UCSD-AML1 (cell line): ENCODE data around the gene RCBTB2.
A peak's percentile ranks its signal among the peaks of the same experiment; 100 is the strongest.
"Not testable (repeated sequence)": the region's sequence is repeated elsewhere in the genome, so short reads cannot be mapped to it uniquely, and the experiment has no call there.

Experiments used
- DNase-seq: peaks from one replicate; lab custom pipeline; 2025; ENCODE audit not compliant: unreplicated experiment; lab: John Stamatoyannopoulos, UW

The RCBTB2 gene

GRCh38 chr13:48532506-48533499 is at the start of gene RCBTB2:
TSS of gene RCBTB2 (minus strand) at chr13:48533080. CDS start at chr13:48521939, 11,141 bp downstream.
- DNase-seq: no peak

GRCh38 chr13:48582084-48582483 is 49.2 kb upstream of the RCBTB2 start:
- no peak for DNase-seq

GRCh38 chr13:48580896-48581295 is 48.0 kb upstream of the RCBTB2 start:
- DNase-seq: no peak

- DNase-seq: peak; percentile 35
Measured at GRCh38 chr13:48580185-48580803, 47.4 kb upstream of the RCBTB2 start.

- not testable (repeated sequence) for DNase-seq
Measured at GRCh38 chr13:48579919-48580180, 47.0 kb upstream of the RCBTB2 start.

- DNase-seq: peak; percentile 18
Measured at GRCh38 chr13:48579165-48579918, 46.5 kb upstream of the RCBTB2 start.

GRCh38 chr13:48578516-48579164 is 45.8 kb upstream of the RCBTB2 start:
- no peak for DNase-seq

GRCh38 chr13:48576448-48577010 is 43.6 kb upstream of the RCBTB2 start:
- no peak for DNase-seq

- no peak for DNase-seq
Measured at GRCh38 chr13:48575031-48575430, 42.2 kb upstream of the RCBTB2 start.

- no peak for DNase-seq
Measured at GRCh38 chr13:48574041-48574796, 41.3 kb upstream of the RCBTB2 start.

GRCh38 chr13:48573213-48574007 is 40.5 kb upstream of the RCBTB2 start:
- no peak for DNase-seq

GRCh38 chr13:48571126-48571913 is 38.4 kb upstream of the RCBTB2 start:
- DNase-seq: no peak

- DNase-seq: no peak
Measured at GRCh38 chr13:48570216-48570828, 37.4 kb upstream of the RCBTB2 start.

- DNase-seq: no peak
Measured at GRCh38 chr13:48569104-48569666, 36.3 kb upstream of the RCBTB2 start.

GRCh38 chr13:48568370-48569103 is 35.7 kb upstream of the RCBTB2 start:
- DNase-seq: no peak

- no peak for DNase-seq
Measured at GRCh38 chr13:48567515-48568369, 34.9 kb upstream of the RCBTB2 start.
